ENCODE measurements around the gene CIT. TPM values are rescaled to one million over a fixed set of nuclear protein-coding genes. Genes with fewer than 3 reads are reported as not detected.
A peak's percentile ranks its signal among the peaks of the same experiment; 100 is the strongest.

Gene CIT, protein sequence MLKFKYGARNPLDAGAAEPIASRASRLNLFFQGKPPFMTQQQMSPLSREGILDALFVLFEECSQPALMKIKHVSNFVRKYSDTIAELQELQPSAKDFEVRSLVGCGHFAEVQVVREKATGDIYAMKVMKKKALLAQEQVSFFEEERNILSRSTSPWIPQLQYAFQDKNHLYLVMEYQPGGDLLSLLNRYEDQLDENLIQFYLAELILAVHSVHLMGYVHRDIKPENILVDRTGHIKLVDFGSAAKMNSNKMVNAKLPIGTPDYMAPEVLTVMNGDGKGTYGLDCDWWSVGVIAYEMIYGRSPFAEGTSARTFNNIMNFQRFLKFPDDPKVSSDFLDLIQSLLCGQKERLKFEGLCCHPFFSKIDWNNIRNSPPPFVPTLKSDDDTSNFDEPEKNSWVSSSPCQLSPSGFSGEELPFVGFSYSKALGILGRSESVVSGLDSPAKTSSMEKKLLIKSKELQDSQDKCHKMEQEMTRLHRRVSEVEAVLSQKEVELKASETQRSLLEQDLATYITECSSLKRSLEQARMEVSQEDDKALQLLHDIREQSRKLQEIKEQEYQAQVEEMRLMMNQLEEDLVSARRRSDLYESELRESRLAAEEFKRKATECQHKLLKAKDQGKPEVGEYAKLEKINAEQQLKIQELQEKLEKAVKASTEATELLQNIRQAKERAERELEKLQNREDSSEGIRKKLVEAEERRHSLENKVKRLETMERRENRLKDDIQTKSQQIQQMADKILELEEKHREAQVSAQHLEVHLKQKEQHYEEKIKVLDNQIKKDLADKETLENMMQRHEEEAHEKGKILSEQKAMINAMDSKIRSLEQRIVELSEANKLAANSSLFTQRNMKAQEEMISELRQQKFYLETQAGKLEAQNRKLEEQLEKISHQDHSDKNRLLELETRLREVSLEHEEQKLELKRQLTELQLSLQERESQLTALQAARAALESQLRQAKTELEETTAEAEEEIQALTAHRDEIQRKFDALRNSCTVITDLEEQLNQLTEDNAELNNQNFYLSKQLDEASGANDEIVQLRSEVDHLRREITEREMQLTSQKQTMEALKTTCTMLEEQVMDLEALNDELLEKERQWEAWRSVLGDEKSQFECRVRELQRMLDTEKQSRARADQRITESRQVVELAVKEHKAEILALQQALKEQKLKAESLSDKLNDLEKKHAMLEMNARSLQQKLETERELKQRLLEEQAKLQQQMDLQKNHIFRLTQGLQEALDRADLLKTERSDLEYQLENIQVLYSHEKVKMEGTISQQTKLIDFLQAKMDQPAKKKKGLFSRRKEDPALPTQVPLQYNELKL (N-terminal part only)
- total RNA-seq = 100 to 1,000 TPM in 1 of 2 experiments, 10 to 100 TPM in 1; 82.9 to 124 TPM

DNA sequence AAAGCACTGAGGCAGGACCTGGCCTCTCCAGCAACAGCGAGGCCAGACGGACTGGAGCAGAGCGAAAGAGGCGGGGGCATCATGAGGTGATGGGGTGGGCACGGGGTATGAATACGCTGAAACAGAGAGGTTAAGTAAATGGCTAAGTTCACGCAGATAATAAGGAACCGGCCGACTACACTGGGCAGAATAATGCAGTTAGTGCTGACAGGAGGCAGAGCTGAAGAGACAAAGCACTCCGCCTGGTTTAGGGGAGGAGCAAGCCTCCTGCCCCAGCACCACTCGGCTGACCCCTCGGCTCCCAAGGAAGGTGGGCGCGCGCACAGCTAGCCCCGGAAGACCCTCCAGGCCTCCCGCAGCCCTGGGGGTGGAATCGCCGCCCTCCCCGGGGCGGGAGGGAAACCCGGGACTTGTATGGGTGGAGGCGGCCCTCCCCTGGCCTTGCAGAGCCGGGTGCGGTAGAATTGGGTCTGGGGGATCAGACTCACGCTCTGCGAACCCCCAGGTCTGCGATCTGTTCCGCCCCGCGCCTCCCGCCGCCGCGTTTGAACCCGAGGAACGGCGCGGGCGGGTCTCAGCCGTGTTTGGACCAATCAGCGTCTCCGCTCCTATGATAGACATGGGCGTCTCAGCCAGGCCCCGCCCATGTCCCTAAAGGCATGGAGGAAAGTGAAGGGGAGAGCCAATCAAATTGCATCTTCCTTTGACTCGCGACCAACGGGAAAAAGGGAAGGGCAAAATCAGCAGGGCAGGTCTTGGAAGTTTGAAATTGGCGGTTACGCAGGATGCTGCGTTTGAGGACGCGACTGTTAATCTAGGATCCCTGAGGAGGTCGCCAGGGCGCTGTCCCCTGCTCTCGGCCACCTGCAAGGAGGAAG lies at the start of gene CIT:
Gene CIT, minus strand, starts transcription at position 560 of the 878 bp plus-strand sequence. CDS start 1,152 bp downstream, outside the sequence.
- peaks cover 22% of the 10 kb centered on the region for H3K36me3 Mint-ChIP-seq
- peaks cover 26% of the 10 kb centered on the region for H3K4me1 Mint-ChIP-seq
- H3K4me3 Mint-ChIP-seq = peak within 1 kb of the TSS; percentile 87
- CTCF ChIA-PET = interaction anchor here (0.9 to 1.1 kb wide), 3 partner anchors 9 to 65 kb away, joined by 3 to 4 read pairs (median 3); no protein-coding TSS in a partner anchor
- DNase-seq (peak; percentile 93), ATAC-seq (peak; percentile 100)
- H3K9me3 Mint-ChIP-seq (ENCODE audit: low read depth) = no peaks in the 10 kb centered on the region
- H3K27ac Mint-ChIP-seq = peak within 1 kb of the TSS; percentile 82
- peaks cover 9% of the 10 kb centered on the region for H3K27me3 Mint-ChIP-seq

DNA sequence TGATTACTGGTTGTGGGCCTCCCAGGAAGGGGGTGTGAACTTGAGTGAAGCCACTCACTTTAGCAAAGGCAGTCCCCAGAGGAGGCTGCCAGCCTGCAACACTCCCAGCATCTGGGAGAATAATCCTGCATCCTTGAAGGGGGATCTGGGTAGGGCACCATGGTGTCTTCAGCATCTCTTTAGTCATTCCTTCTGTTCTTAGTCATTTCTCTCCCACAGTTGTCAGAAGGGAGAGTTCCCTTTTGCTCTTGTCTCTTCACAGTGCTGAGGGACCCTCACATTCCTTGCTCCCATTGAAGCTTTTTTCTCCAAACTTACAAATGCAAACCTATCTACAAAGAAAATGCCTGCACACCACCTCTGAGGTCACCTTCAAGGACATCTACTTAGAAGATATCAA lies 48.1 kb upstream of the CIT start:
- no peak for ATAC-seq
- CTCF ChIA-PET = no interaction called here

DNA sequence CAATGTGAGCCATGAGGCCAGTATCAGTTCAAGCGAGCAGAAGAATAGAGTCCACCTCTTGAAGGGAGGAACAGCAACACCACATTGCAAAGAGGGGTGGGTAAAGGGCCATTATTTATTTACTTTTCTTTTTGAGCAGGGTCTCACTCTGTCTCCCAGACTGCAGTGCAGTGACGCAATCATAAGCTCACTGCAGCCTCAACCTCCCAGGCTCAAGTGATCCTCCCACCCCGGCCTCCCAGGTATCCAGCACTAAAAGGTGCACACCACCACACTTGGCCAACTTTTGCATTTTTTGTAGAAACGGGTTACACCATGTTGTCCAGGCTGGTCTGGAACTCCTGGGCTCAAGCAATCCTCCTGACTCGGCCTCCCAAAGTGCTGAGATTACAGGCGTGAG lies 42.9 kb upstream of the CIT start:
- Mint-ChIP-seq H3K4me3 (no peak overlapping the region), H3K9me3 (ENCODE audit: low read depth) (no peaks in the 10 kb centered on the region), H3K36me3 (no peaks in the 10 kb centered on the region), H3K27me3 (peaks cover 13% of the 10 kb centered on the region), H3K4me1 (no peaks in the 10 kb centered on the region), H3K27ac (no peak overlapping the region)
- no peak for DNase-seq
- CTCF ChIA-PET = no interaction called here
- ATAC-seq = no peak

More for the DNA sequence above, 48.1 kb upstream of the CIT start:
- DNase-seq = no peak
- Mint-ChIP-seq H3K9me3 (ENCODE audit: low read depth) (no peaks in the 10 kb centered on the region), H3K4me1 (no peaks in the 10 kb centered on the region), H3K4me3 (no peak overlapping the region), H3K36me3 (no peaks in the 10 kb centered on the region), H3K27me3 (peaks cover 21% of the 10 kb centered on the region), H3K27ac (no peak overlapping the region)

DNA sequence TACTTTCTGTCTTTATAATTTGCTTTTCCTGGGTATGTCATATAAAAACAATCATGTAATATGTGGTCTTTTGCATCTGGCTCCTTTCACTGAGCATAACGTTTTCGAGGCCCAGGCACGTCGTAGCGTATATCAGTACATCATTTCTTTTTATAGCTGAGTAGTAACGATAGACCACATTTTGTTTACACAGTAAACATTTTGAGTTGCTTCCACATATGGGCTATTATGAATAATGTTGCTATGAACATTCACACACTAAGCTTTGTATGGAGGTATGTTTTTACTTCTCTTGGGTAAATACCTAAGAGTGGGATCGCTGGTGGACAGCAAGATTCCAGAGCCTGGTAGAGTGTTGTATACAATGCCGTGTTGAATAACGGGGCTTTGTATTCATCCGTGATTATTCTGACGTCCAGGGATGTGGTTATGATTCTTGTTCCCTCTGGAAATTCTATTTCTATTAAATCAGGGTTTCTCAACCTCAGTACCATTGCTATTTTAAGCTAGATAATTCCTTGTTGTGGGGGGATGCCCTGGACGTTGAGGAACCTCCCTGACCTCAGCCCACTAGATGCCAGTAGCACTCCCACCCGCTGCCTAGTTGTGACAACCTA lies 38.9 kb upstream of the CIT start:
- ATAC-seq = no peak
- CTCF ChIA-PET = no interaction called here

DNA sequence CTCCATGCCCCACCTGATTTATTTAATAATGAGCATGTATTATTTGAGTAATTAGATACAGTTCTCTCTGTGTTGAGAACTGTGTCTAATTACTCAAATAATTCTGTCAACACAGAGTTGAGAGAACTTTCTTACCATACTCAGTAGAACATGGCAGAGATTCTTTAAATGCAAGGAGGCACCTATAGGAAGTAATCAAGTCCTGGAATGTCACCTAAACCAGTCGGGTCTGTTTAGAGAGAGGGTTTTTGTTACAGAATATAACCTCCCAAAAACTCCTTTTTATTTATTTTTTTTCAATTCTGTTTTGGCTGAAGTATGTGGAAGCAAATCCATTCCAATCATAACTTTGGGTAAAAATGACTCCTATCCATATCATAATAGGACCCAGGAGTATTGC lies 37.5 kb upstream of the CIT start:
- Mint-ChIP-seq H3K36me3 (no peaks in the 10 kb centered on the region), H3K27ac (no peak overlapping the region), H3K27me3 (no peaks in the 10 kb centered on the region), H3K4me1 (no peaks in the 10 kb centered on the region), H3K4me3 (no peak overlapping the region), H3K9me3 (ENCODE audit: low read depth) (no peaks in the 10 kb centered on the region)
- no peak for ATAC-seq
- DNase-seq = no peak
- CTCF ChIA-PET = no interaction called here

More for the DNA sequence above, 38.9 kb upstream of the CIT start:
- Mint-ChIP-seq H3K4me3 (no peak overlapping the region), H3K4me1 (no peaks in the 10 kb centered on the region), H3K36me3 (no peaks in the 10 kb centered on the region), H3K9me3 (ENCODE audit: low read depth) (no peaks in the 10 kb centered on the region), H3K27ac (no peak overlapping the region), H3K27me3 (no peaks in the 10 kb centered on the region)
- no peak for DNase-seq

DNA sequence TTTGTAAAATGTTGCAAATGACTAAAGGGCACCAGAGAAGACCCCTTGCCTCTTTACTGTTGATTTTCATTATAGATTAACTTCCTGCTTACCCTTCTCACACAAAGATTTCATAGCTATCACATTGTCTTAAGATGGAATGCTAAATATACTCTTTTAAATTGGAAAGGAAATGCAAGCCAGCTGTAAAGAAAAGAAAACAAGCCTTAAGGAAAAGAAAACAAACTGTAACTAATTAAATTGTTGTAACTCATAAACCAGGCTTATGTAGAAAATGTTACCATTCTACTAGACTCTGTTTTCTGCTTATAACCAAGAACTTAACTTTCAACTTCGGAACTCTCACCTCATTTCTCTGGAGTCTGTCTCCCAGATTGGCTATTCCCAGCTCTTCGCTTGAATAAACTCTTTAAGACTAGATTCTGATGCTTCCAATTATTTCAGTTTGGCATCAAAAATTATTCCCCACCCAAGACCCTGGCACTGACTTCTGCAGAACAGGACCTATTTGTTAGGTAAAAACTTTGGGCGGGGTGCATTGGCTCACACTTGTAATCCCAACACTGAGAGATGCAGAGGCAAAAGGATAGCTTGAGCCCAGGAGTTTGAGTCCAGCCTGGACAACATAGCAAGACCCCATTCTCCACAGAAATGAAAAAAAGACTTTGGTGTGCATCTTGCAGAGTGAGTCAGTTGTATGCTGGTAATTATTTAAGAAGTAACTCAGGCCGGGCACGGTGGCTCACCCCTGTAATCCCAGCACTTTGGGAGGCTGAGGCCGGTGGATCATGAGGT lies 36.6 kb upstream of the CIT start:
- H3K27me3 Mint-ChIP-seq = no peaks in the 10 kb centered on the region
- no peak overlapping the region for H3K27ac Mint-ChIP-seq
- DNase-seq (no peak), ATAC-seq (no peak)
- no peaks in the 10 kb centered on the region for H3K36me3 Mint-ChIP-seq
- H3K9me3 Mint-ChIP-seq (ENCODE audit: low read depth) = no peaks in the 10 kb centered on the region
- CTCF ChIA-PET = no interaction called here
- H3K4me3 Mint-ChIP-seq = no peak overlapping the region
- no peaks in the 10 kb centered on the region for H3K4me1 Mint-ChIP-seq

DNA sequence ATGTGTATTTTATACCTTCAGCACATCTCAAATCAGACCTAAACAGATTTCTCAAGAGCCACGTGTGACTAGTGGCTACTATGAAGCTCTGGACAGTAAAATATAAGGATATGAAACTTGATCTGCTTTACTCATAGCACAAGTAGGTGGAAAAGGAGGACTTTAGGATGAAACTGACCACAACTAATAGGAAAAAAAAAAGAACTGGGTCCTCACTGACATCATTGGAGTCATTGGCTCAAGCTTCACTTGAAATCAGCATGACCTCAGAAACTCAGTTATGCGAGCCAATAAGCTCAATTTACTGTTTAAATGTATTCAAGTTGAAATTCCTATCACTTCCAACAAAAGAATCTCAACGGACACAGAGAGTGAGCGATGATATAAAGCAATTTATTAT lies 34.1 kb upstream of the CIT start:
- Mint-ChIP-seq H3K27me3 (peaks cover 3% of the 10 kb centered on the region), H3K36me3 (no peaks in the 10 kb centered on the region), H3K4me1 (no peaks in the 10 kb centered on the region), H3K9me3 (ENCODE audit: low read depth) (no peaks in the 10 kb centered on the region), H3K4me3 (no peak overlapping the region), H3K27ac (no peak overlapping the region)
- CTCF ChIA-PET = interaction anchor here (1.0 to 1.6 kb wide), 2 partner anchors 8 to 21 kb away, joined by 3 to 6 read pairs; no protein-coding TSS in a partner anchor
- ATAC-seq (no peak), DNase-seq (no peak)

DNA sequence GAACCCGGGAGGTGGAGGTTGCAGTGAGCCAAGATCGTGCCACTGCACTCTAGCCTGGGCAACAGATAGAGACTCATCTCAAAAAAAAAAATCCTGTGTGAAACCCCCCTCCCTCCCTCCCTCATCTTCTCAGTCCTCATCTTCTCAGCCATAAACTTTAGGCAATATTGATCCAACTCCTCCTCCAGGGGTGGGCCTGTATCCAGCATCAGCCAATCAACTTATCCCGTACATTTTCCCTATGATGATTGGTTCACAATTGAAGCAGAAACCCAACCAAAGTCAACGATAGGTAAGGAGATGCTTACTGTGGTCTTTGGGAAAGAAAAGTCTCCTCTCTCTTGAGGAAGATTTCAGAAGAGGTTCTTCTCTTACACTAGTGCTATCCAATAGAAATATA lies 33.5 kb upstream of the CIT start:
- no peaks in the 10 kb centered on the region for H3K36me3 Mint-ChIP-seq
- CTCF ChIA-PET = interaction anchor here (1.0 to 1.6 kb wide), 2 partner anchors 8 to 21 kb away, joined by 3 to 6 read pairs; no protein-coding TSS in a partner anchor
- no peak overlapping the region for H3K27ac Mint-ChIP-seq
- H3K9me3 Mint-ChIP-seq (ENCODE audit: low read depth) = no peaks in the 10 kb centered on the region
- no peak overlapping the region for H3K4me3 Mint-ChIP-seq
- no peak for DNase-seq
- H3K4me1 Mint-ChIP-seq = no peaks in the 10 kb centered on the region
- H3K27me3 Mint-ChIP-seq = peaks cover 3% of the 10 kb centered on the region
- no peak for ATAC-seq

DNA sequence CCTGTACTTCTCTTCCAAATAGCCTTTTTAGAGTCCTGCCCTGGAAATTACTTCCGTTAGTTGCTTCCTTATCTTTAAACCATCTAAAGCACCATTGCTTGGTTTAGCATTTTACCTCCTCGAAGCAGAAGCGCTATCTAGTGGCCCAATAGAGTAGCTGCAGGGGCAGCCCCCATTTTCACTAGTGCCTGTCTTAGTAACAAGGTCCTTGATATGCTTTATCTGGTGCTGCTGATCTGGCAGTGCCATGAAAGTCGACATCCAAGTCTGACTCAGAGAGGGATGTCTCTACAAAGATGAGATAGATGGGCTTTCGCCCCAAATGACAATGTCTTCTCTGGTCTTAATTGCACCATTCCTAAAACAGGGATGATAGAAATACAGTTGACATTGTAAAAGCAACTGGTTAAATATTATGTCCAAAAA lies 25.0 kb upstream of the CIT start:
- Mint-ChIP-seq H3K4me3 (no peak overlapping the region), H3K27ac (no peak overlapping the region), H3K27me3 (peaks cover 7% of the 10 kb centered on the region), H3K36me3 (no peaks in the 10 kb centered on the region), H3K4me1 (peaks cover 6% of the 10 kb centered on the region), H3K9me3 (ENCODE audit: low read depth) (no peaks in the 10 kb centered on the region)
- ATAC-seq (peak; percentile 97), DNase-seq (peak; percentile 88)
- CTCF ChIA-PET = interaction anchor here (0.6 to 1.5 kb wide), 7 partner anchors 9 to 235 kb away, joined by 3 to 6 read pairs (median 3); partner anchors contain the start of gene PRKAB1

DNA sequence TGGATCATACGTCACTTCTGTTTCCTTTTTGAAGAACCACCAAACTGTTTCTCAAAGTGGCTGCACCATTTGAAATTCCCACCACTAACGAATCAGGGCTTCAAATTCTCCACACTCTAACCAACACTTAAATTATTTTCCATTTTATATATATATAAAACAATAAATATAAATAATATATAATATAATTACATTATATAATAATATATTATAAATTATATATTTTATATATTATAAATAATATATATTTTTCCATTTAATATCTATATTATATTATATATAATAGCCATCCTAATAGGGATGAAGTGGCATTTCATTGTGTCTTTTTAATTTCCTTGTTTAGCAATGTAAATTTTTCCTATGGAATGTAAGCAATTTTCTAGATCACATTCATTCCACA lies 24.6 kb upstream of the CIT start:
- no peak overlapping the region for H3K4me3 Mint-ChIP-seq
- H3K4me1 Mint-ChIP-seq = peaks cover 6% of the 10 kb centered on the region
- CTCF ChIA-PET = interaction anchor here (1.0 kb wide), 1 partner anchor 22 kb away, joined by 3 read pairs; no protein-coding TSS in a partner anchor

DNA sequence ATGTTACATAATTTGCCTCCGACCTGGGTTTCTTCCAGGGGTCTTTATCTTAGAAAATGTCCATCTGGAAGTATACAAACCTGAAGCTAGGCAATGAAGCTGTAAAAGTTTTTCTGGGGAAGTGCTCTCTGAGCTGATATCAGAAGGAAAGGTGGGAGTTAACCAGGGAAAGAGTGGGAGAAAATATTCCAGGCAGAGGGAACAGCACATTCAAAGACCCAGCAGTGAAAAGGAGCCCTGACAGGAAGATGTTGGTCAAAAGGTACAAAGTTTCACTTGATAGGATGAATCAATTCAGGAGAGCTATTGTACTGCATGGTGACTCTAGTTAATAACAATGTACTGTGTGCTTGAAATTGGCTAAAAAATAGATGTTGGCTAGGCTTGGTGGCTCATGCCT lies 17.8 kb upstream of the CIT start:
- Mint-ChIP-seq H3K4me3 (no peak overlapping the region), H3K27me3 (peaks cover 7% of the 10 kb centered on the region), H3K36me3 (no peaks in the 10 kb centered on the region), H3K27ac (no peak overlapping the region), H3K4me1 (no peaks in the 10 kb centered on the region), H3K9me3 (ENCODE audit: low read depth) (no peaks in the 10 kb centered on the region)
- CTCF ChIA-PET = no interaction called here
- ATAC-seq (no peak), DNase-seq (no peak)

More for the DNA sequence above, 24.6 kb upstream of the CIT start:
- no peaks in the 10 kb centered on the region for H3K9me3 Mint-ChIP-seq (ENCODE audit: low read depth)
- no peak overlapping the region for H3K27ac Mint-ChIP-seq
- no peak for DNase-seq
- H3K36me3 Mint-ChIP-seq = no peaks in the 10 kb centered on the region
- ATAC-seq = no peak
- H3K27me3 Mint-ChIP-seq = peaks cover 7% of the 10 kb centered on the region
